Liver (tissue), 9 donors: ENCODE data around the gene JAML. TPM values are rescaled to one million over a fixed set of nuclear protein-coding genes. Genes with fewer than 3 reads are reported as not detected.
A peak's percentile ranks its signal among the peaks of the same experiment; 100 is the strongest.

Experiments used
- DNase-seq: peaks from one replicate; pipeline ENCODE4 v3.0.0-alpha.2; 2017; ENCODE audit warnings: low spot score
- H3K27ac ChIP-seq, 2 donors: one replicate each; pipeline ENCODE4 v1.7.0; 2013; ENCODE audit warnings: inconsistent platforms in 2 of 2, low read length in 2 of 2, control low read depth in 1 of 2, low read depth in 1 of 2, mild to moderate bottlenecking in 1 of 2
- H3K27me3 ChIP-seq, 4 donors: one replicate each; pipeline versions ENCODE4 v1.6.1 to v1.7.0; 2013; ENCODE audit warnings: low read length in 3 of 4, inconsistent platforms in 1 of 4, mild to moderate bottlenecking in 1 of 4, moderate library complexity in 1 of 4; ENCODE audit not compliant: control insufficient read depth in 4 of 4, insufficient read depth in 4 of 4
- H3K36me3 ChIP-seq, 4 donors: one replicate each; pipeline versions ENCODE4 v1.6.1 to v1.7.0; 2013; ENCODE audit warnings: low read length in 3 of 4, mild to moderate bottlenecking in 3 of 4, low read depth in 1 of 4, moderate library complexity in 1 of 4; ENCODE audit not compliant: control insufficient read depth in 4 of 4, insufficient read depth in 3 of 4
- H3K4me1 ChIP-seq, 4 donors: one replicate each; pipeline versions ENCODE4 v1.6.1 to v1.7.0; 2013; ENCODE audit warnings: low read length in 3 of 4, mild to moderate bottlenecking in 3 of 4, moderate library complexity in 1 of 4; ENCODE audit not compliant: control insufficient read depth in 4 of 4, insufficient read depth in 4 of 4
- H3K4me3 ChIP-seq, 3 donors: one replicate each; pipeline versions ENCODE4 v1.6.1 to v1.7.0; 2013; ENCODE audit warnings: low read length in 3 of 3, control low read depth in 1 of 3, low read depth in 1 of 3, mild to moderate bottlenecking in 1 of 3
- H3K9ac ChIP-seq, 2 donors: one replicate each; pipeline ENCODE4 v1.7.0; 2013; ENCODE audit warnings: low read length in 2 of 2, mild to moderate bottlenecking in 2 of 2, moderate library complexity in 2 of 2, control low read depth in 1 of 2, low read depth in 1 of 2
- H3K9me3 ChIP-seq, 4 donors: one replicate each; pipeline versions ENCODE4 v1.6.1 to v1.7.0; 2013; ENCODE audit warnings: low read length in 3 of 4; ENCODE audit not compliant: control insufficient read depth in 4 of 4
- EGR1 ChIP-seq, 2 donors: IDR thresholded peaks; 2 replicates each; pipeline ENCODE4 v1.6.1; 2016 to 2018; ENCODE audit warnings: antibody characterized with exemption in 2 of 2, low read depth in 2 of 2
- FOXA1 ChIP-seq: IDR thresholded peaks from 2 replicates; pipeline ENCODE4 v1.6.1; 2016; ENCODE audit warnings: antibody characterized with exemption
- GABPA ChIP-seq, 2 donors: IDR thresholded peaks in 1 of 2; conservative IDR thresholded peaks in 1 of 2; 2 replicates each; pipeline ENCODE4 v1.6.1; 2016; ENCODE audit warnings: antibody characterized with exemption in 2 of 2, mild to moderate bottlenecking in 1 of 2, moderate library complexity in 1 of 2
- HNF4A ChIP-seq, 2 donors: conservative IDR thresholded peaks; 2 replicates each; pipeline ENCODE4 v1.6.1; 2016; ENCODE audit warnings: antibody characterized with exemption in 2 of 2, mild to moderate bottlenecking in 2 of 2
- HNF4G ChIP-seq: IDR thresholded peaks from 2 replicates; pipeline ENCODE4 v1.6.1; 2016; ENCODE audit warnings: antibody characterized with exemption
- JUND ChIP-seq, 2 donors: IDR thresholded peaks; 2 replicates each; pipeline ENCODE4 v1.6.1; 2016; ENCODE audit warnings: antibody characterized with exemption in 2 of 2
- RAD21 ChIP-seq, 2 donors: IDR thresholded peaks; 2 replicates each; pipeline ENCODE4 v1.6.1; 2016; ENCODE audit warnings: antibody characterized with exemption in 2 of 2, mild to moderate bottlenecking in 2 of 2
- RXRA ChIP-seq, 2 donors: IDR thresholded peaks; 2 replicates each; pipeline ENCODE4 v1.6.1; 2017 to 2018; ENCODE audit warnings: antibody characterized with exemption in 2 of 2, mild to moderate bottlenecking in 1 of 2
- SP1 ChIP-seq: IDR thresholded peaks from 2 replicates; pipeline ENCODE4 v1.6.1; 2018; ENCODE audit warnings: antibody characterized with exemption, mild to moderate bottlenecking
- TAF1 ChIP-seq: conservative IDR thresholded peaks from 2 replicates; pipeline ENCODE4 v1.6.1; 2016; ENCODE audit warnings: antibody characterized with exemption, mild to moderate bottlenecking
- YY1 ChIP-seq: IDR thresholded peaks from 2 replicates; pipeline ENCODE4 v1.6.1; 2016; ENCODE audit warnings: antibody characterized with exemption, mild to moderate bottlenecking
- WGBS: extraction: QIAGEN DNeasy Blood & Tissue Kit; methylation state at CpG from one replicate; pipeline ENCODE4 v1.1.7; 2013; 5-methylcytosine and 5-hydroxymethylcytosine counted together
- polyA plus RNA-seq, 2 donors: library from polyadenylated mRNA; stranded (reverse) in 1 of 2; unstranded in 1 of 2; fragments of 200-250 nt in 1 of 2; fragments of >200 nt in 1 of 2; fragmentation: Nextera tagmentation in 1 of 2; extraction: Ambion mirVana in 1 of 2; gene quantifications; one replicate each; pipeline versions ENCODE4 v1.2.1 to v1.2.3, GENCODE V29; 2013 to 2015
- total RNA-seq, 2 donors: library from RNA; depleted of rRNA; stranded (reverse); fragments of >200 nt; gene quantifications; one replicate each; pipeline ENCODE4 v1.2.3, GENCODE V29; 2014
- TF ChIP-seq, protein P1 (sequence below): fragments of 150-350 bp; IDR thresholded peaks from 2 replicates; pipeline ENCODE4 v1.5.1; 2017; ENCODE audit warnings: improper control_type of control experiment, low read depth, low read length; ENCODE audit not compliant: missing input control
- TF ChIP-seq, protein P2 (sequence below): IDR thresholded peaks from 2 replicates; pipeline ENCODE4 v1.6.1; 2016; ENCODE audit warnings: antibody characterized with exemption
- TF ChIP-seq, protein P3 (sequence below): IDR thresholded peaks from 2 replicates; pipeline ENCODE4 v1.6.1; 2016; ENCODE audit warnings: antibody characterized with exemption
- donor health status: healthy.
- donor health status: healthy.
- donor health status: healthy.
- donor health status: healthy.
- donor health status: healthy.

JAML gene
- total and polyA plus RNA-seq, 4 donors: 2.2 to 13.5 (median 6.5) TPM

DNA sequence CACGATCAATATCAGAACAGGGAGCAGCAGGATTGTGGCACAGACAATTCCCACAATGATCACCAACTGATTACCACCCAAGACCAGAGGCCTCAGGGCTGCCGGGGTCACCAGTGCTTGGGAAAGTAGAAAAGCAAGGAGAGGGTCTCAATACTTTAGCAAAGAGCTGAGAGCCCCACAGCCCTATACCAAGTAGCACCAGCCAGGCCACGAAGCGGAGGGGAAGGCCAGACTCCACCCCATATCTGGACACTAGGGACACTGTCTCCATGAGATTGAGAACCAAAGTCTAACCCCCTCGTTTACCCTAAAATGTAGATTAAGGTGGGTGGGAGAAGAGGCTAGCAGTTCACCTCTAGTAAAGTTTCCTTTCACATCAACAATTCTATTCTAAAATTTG lies 24.3 kb downstream of the JAML start (continued):
- TF ChIP-seq, protein P1, sequence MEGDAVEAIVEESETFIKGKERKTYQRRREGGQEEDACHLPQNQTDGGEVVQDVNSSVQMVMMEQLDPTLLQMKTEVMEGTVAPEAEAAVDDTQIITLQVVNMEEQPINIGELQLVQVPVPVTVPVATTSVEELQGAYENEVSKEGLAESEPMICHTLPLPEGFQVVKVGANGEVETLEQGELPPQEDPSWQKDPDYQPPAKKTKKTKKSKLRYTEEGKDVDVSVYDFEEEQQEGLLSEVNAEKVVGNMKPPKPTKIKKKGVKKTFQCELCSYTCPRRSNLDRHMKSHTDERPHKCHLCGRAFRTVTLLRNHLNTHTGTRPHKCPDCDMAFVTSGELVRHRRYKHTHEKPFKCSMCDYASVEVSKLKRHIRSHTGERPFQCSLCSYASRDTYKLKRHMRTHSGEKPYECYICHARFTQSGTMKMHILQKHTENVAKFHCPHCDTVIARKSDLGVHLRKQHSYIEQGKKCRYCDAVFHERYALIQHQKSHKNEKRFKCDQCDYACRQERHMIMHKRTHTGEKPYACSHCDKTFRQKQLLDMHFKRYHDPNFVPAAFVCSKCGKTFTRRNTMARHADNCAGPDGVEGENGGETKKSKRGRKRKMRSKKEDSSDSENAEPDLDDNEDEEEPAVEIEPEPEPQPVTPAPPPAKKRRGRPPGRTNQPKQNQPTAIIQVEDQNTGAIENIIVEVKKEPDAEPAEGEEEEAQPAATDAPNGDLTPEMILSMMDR: no peak
- no peak for TF ChIP-seq YY1

DNA sequence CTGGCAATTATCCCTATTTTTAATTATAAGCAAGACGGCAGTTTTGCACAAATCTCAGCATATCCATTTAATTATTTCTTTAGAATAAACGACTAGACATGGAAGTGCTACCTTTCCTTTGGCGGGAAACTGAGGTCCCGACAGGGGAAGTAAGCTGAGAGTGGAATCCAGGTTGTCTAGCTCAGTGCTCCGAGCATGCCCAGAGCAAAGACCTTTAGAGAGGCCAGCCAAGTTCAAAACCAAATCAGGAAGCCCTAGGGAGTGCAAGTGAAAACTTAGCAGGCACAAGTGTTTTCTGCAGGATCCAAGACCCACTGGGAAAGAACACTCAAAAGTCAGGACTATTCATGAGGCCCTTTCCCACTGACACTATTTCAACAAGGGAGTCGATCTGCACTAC lies 25.7 kb downstream of the JAML start:
- peaks cover 18 to 50% (median 45%) of the 10 kb centered on the region in 4 donors for H3K4me1 ChIP-seq
- no peak for DNase-seq

DNA sequence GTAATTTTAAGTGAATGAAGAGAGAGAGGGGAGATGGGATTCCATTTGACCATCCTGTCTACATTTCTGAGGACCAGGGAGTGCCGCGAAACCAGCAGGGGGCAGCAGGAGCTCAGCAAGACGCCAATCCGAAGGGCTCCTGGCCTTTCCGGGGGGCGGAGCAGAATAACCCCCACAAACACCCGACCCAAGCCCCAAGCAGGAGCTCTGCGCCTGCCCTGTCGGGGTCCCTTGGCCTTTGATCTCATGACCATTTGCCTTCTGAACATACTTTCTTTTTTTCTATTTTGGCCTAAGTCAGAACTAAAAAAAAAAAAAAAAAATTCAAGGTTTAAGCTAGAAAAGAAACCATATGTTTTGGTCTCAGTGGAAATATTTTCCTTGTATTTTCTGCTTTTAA lies 26.4 kb downstream of the JAML start:
- peak; percentile 85 for DNase-seq
- Histone ChIP-seq H3K9ac (peak overlapping the region in 1 of 2 donors; percentile 16), H3K4me3 (no peak overlapping the region), H3K9me3 (no peaks in the 10 kb centered on the region), H3K36me3 (no peaks in the 10 kb centered on the region), H3K4me1 (peaks cover 18 to 52% (median 47%) of the 10 kb centered on the region in 4 donors), H3K27me3 (no peaks in the 10 kb centered on the region), H3K27ac (peak overlapping the region in 1 of 2 donors; percentile 44)
- TF ChIP-seq, protein P1: peak; percentile 88
- no peak for TF ChIP-seq YY1
- no peak for TF ChIP-seq EGR1 (IDR thresholded peaks at IDR 0.05; ENCODE audit: low read depth in 2 of 2)
- TF ChIP-seq RAD21 (IDR thresholded peaks at IDR 0.05): peak; percentile 94 to 95
- WGBS: under 1% methylated on average over 9 of the region's 9 CpGs

More for the DNA sequence above, 25.7 kb downstream of the JAML start:
- peak; percentile 12 to 15 for TF ChIP-seq HNF4A (conservative IDR thresholded peaks at IDR 0.05)
- peak; percentile 29 to 59 for TF ChIP-seq RXRA (IDR thresholded peaks at IDR 0.05)
- TF ChIP-seq HNF4G: no peak
- TF ChIP-seq RAD21 (IDR thresholded peaks at IDR 0.05): peak in 1 of 2 donors; percentile 28
- TF ChIP-seq SP1: no peak
- no peak for TF ChIP-seq EGR1 (IDR thresholded peaks at IDR 0.05; ENCODE audit: low read depth in 2 of 2)
- no peak for TF ChIP-seq JUND (IDR thresholded peaks at IDR 0.05)
- Histone ChIP-seq H3K4me3 (no peak overlapping the region), H3K9ac (no peak overlapping the region), H3K9me3 (no peaks in the 10 kb centered on the region), H3K36me3 (no peaks in the 10 kb centered on the region), H3K27me3 (no peaks in the 10 kb centered on the region), H3K27ac (peak overlapping the region; percentile 4 to 44)
- 58% methylated on average over 6 of the region's 6 CpGs for WGBS

DNA sequence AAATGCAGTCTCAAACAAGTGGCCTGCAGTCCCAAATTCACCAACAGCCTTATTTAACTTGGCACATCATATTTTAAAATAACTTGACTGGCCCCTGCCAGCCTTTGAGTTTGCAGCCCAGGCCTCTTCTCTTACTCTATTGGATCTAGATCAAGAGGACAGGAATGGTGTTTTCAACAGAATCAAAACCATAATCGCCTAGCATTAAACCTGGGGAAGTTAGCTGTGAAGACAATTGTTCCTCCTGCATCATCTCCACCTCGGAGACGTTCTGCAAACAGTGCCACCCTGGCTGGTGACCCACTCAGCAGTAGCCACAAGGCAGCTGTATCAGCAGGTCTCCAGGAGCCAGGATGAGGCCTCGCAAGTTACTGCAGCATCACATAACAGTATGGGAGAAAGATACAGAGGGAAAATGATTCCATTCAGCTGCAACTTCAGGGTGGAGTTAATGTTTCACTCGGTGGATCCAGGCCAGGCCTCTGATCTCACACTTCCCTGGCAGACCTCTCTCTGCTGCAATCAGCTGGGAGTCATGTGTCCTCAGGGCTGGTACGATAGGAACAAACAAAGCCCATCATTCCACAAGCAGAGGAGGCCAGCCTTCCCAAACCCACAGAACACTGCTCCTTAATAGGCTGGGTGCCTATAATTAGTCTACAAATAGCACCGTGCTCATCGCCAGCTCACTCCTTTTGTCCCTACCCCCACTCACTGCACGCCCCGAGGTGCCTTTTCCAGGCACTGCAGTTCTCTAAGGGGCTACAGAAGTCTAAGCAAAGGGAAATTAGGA lies 29.8 kb downstream of the JAML start:
- Histone ChIP-seq H3K36me3 (no peaks in the 10 kb centered on the region), H3K9me3 (peaks cover 0 to 2% (median 0%) of the 10 kb centered on the region in 4 donors), H3K27ac (peak overlapping the region; percentile 76 to 81), H3K4me3 (no peak overlapping the region), H3K9ac (no peak overlapping the region), H3K27me3 (no peaks in the 10 kb centered on the region), H3K4me1 (peaks cover 13 to 38% (median 28%) of the 10 kb centered on the region in 4 donors)
- WGBS: 24% methylated on average over 10 of the region's 10 CpGs
- DNase-seq: peak; percentile 75
- TF ChIP-seq, protein P2, sequence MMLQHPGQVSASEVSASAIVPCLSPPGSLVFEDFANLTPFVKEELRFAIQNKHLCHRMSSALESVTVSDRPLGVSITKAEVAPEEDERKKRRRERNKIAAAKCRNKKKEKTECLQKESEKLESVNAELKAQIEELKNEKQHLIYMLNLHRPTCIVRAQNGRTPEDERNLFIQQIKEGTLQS: peak; percentile 62
- TF ChIP-seq TAF1 (peak; percentile 68), SP1 (peak; percentile 86), HNF4G (no peak), YY1 (peak; percentile 78), RXRA (IDR thresholded peaks at IDR 0.05) (peak; percentile 71 to 90), JUND (IDR thresholded peaks at IDR 0.05) (peak; percentile 76 to 90), GABPA (IDR thresholded peaks at IDR 0.05 in 1 of 2, conservative IDR thresholded peaks at IDR 0.05 in 1 of 2) (peak in 1 of 2 donors; percentile 64), FOXA1 (peak; percentile 74), EGR1 (IDR thresholded peaks at IDR 0.05; ENCODE audit: low read depth in 2 of 2) (peak in 1 of 2 donors; percentile 72)
- TF ChIP-seq, protein P1: no peak
- TF ChIP-seq, protein P3, sequence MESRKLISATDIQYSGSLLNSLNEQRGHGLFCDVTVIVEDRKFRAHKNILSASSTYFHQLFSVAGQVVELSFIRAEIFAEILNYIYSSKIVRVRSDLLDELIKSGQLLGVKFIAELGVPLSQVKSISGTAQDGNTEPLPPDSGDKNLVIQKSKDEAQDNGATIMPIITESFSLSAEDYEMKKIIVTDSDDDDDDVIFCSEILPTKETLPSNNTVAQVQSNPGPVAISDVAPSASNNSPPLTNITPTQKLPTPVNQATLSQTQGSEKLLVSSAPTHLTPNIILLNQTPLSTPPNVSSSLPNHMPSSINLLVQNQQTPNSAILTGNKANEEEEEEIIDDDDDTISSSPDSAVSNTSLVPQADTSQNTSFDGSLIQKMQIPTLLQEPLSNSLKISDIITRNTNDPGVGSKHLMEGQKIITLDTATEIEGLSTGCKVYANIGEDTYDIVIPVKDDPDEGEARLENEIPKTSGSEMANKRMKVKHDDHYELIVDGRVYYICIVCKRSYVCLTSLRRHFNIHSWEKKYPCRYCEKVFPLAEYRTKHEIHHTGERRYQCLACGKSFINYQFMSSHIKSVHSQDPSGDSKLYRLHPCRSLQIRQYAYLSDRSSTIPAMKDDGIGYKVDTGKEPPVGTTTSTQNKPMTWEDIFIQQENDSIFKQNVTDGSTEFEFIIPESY: peak; percentile 72
